Suprapubic skin (tissue), 3 donors: ENCODE measurements around the gene PRH1.

ENCODE experiments used
- POLR2AphosphoS5 ChIP-seq, 3 donors: sonication (generic); formaldehyde crosslinking; IDR thresholded peaks; one replicate each; pipeline ENCODE4 v1.6.1; 2017; ENCODE audit warnings: antibody characterized with exemption in 3 of 3
- TF ChIP-seq, protein P1 (sequence below), 2 donors: fragments of 200-600 bp in 1 of 2; fragments of 450-650 bp in 1 of 2; sonication (generic) in 1 of 2; IDR thresholded peaks; one replicate each; pipeline ENCODE4 v1.5.1; 2016 to 2019; ENCODE audit warnings: antibody characterized with exemption in 2 of 2, mild to moderate bottlenecking in 1 of 2, moderate library complexity in 1 of 2

DNA sequence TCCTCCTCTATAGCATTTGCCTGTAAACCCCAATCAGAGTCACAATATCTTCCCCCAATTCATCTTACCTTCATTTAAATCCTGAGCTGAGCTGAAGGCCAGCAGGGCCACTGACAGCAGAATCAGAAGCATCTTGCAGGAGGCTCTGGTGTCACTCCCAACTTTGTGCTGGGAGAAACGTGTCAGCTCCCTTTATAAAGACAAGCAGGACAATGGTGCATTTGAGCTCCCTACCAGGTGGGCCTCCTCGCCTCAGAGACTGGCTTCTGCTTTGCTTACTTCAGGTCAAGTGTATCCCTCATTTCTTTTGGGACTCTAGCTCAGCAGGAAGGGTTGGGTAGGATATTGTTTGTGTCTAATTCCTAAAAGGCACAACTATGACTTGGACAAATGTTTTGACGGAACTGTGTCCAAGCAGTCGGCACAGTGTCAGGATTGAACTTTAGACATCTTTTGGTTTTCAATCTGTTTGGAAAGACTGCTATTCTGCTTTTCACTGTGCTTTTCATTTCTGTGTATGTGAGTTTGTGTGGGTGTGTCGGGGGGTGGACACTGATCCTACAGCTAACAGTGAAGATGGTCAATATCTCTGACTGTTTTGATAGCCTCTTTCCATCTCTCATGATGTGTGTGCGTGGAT is at the start of gene PRH1:
- TF ChIP-seq, protein P1, sequence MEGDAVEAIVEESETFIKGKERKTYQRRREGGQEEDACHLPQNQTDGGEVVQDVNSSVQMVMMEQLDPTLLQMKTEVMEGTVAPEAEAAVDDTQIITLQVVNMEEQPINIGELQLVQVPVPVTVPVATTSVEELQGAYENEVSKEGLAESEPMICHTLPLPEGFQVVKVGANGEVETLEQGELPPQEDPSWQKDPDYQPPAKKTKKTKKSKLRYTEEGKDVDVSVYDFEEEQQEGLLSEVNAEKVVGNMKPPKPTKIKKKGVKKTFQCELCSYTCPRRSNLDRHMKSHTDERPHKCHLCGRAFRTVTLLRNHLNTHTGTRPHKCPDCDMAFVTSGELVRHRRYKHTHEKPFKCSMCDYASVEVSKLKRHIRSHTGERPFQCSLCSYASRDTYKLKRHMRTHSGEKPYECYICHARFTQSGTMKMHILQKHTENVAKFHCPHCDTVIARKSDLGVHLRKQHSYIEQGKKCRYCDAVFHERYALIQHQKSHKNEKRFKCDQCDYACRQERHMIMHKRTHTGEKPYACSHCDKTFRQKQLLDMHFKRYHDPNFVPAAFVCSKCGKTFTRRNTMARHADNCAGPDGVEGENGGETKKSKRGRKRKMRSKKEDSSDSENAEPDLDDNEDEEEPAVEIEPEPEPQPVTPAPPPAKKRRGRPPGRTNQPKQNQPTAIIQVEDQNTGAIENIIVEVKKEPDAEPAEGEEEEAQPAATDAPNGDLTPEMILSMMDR (IDR thresholded peaks at IDR 0.05): no peak
- TF ChIP-seq POLR2AphosphoS5 (IDR thresholded peaks at IDR 0.05): no peak
